ENCODE measurements around the gene ENGASE.

ENGASE gene

GRCh38 chr17:79129523-79129922 is 54.9 kb downstream of the ENGASE start:
- no peak for DNase-seq (ENCODE audit: low spot score)
- in situ Hi-C loops (cut with MboI; ENCODE audit: low sequenced_read_pairs, unreplicated experiment): no loop called here

GRCh38 chr17:79130536-79131273 is 56.1 kb downstream of the ENGASE start:
- TF ChIP-seq CTCF (IDR thresholded peaks at IDR 0.05; ENCODE audit: borderline replicate concordance, control extremely low read depth, extremely low read depth, insufficient read depth, missing control alignments): no peak
- no peak for DNase-seq (ENCODE audit: low spot score)
- in situ Hi-C loops (cut with MboI; ENCODE audit: low sequenced_read_pairs, unreplicated experiment): no loop called here

More at GRCh38 chr17:79129523-79129922, 54.9 kb downstream of the ENGASE start:
- no peak for TF ChIP-seq CTCF (IDR thresholded peaks at IDR 0.05; ENCODE audit: borderline replicate concordance, control extremely low read depth, extremely low read depth, insufficient read depth, missing control alignments)

- no peak for DNase-seq (ENCODE audit: low spot score)
- in situ Hi-C loops (cut with MboI; ENCODE audit: low sequenced_read_pairs, unreplicated experiment): no loop called here
- no peak for TF ChIP-seq CTCF (IDR thresholded peaks at IDR 0.05; ENCODE audit: borderline replicate concordance, control extremely low read depth, extremely low read depth, insufficient read depth, missing control alignments)
Observed at GRCh38 chr17:79131274-79131635, 56.6 kb downstream of the ENGASE start.

- DNase-seq (ENCODE audit: low spot score): no peak
- no peak for TF ChIP-seq CTCF (IDR thresholded peaks at IDR 0.05; ENCODE audit: borderline replicate concordance, control extremely low read depth, extremely low read depth, insufficient read depth, missing control alignments)
- in situ Hi-C loops (cut with MboI; ENCODE audit: low sequenced_read_pairs, unreplicated experiment): no loop called here
Observed at GRCh38 chr17:79131701-79132100, 57.1 kb downstream of the ENGASE start.

- no peak for DNase-seq (ENCODE audit: low spot score)
- in situ Hi-C loops (cut with MboI; ENCODE audit: low sequenced_read_pairs, unreplicated experiment): no loop called here
- TF ChIP-seq CTCF (IDR thresholded peaks at IDR 0.05; ENCODE audit: borderline replicate concordance, control extremely low read depth, extremely low read depth, insufficient read depth, missing control alignments): no peak
Observed at GRCh38 chr17:79132271-79133064, 57.8 kb downstream of the ENGASE start.

- no peak for DNase-seq (ENCODE audit: low spot score)
- no peak for TF ChIP-seq CTCF (IDR thresholded peaks at IDR 0.05; ENCODE audit: borderline replicate concordance, control extremely low read depth, extremely low read depth, insufficient read depth, missing control alignments)
- in situ Hi-C loops (cut with MboI; ENCODE audit: low sequenced_read_pairs, unreplicated experiment): no loop called here
Observed at GRCh38 chr17:79133214-79133613, 58.6 kb downstream of the ENGASE start.

All from GM13976 (cell line).